PFSK-1 (cell line): Measurements from ENCODE around the gene TERT.

Source experiments
- FOXP2 ChIP-seq: optimal IDR thresholded peaks from 2 replicates; pipeline ENCODE3; 2011; ENCODE audit warnings: borderline replicate concordance, control low read depth, inconsistent platforms; ENCODE audit not compliant: insufficient read depth; ENCODE audit errors: extremely low read length, extremely low read depth
- POLR2AphosphoS5 ChIP-seq: IDR thresholded peaks from 2 replicates; pipeline ENCODE4 v1.6.1; 2012; ENCODE audit warnings: low read depth, mild to moderate bottlenecking, control low read depth, low read length, moderate library complexity
- REST ChIP-seq, 2 experiments: IDR thresholded peaks; 2 replicates each; pipeline versions ENCODE4 v1.6.1 to v1.8.0; 2011 to 2012; ENCODE audit warnings: low read depth in 2 of 2, low read length in 2 of 2, control low read depth in 1 of 2, inconsistent platforms in 1 of 2, mild to moderate bottlenecking in 1 of 2, moderate library complexity in 1 of 2; ENCODE audit not compliant: insufficient read depth in 1 of 2
- SIN3A ChIP-seq: IDR thresholded peaks from 2 replicates; pipeline ENCODE4 v1.6.1; 2012; ENCODE audit warnings: mild to moderate bottlenecking, low read length, moderate library complexity, borderline replicate concordance; ENCODE audit not compliant: insufficient read depth
- TAF1 ChIP-seq: IDR thresholded peaks from 2 replicates; pipeline ENCODE4 v1.6.1; 2012; ENCODE audit warnings: low read length, control low read depth, borderline replicate concordance; ENCODE audit not compliant: insufficient read depth

Gene TERT

GRCh38 chr5:1333986-1334385 lies 39.1 kb upstream of the TERT start:
- TF ChIP-seq REST (IDR thresholded peaks at IDR 0.05; ENCODE audit: insufficient read depth in 1 of 2, low read depth in 2 of 2, low read length in 2 of 2) (no peak), TAF1 (no peak), SIN3A (no peak), FOXP2 (no peak), POLR2AphosphoS5 (no peak)

- TF ChIP-seq REST (IDR thresholded peaks at IDR 0.05; ENCODE audit: insufficient read depth in 1 of 2, low read depth in 2 of 2, low read length in 2 of 2), result no peak
- no peak for TF ChIP-seq TAF1
- no peak for TF ChIP-seq POLR2AphosphoS5
- TF ChIP-seq SIN3A, result no peak
- no peak for TF ChIP-seq FOXP2
These were observed 37.7 kb upstream of the TERT start for GRCh38 chr5:1332461-1333001.

GRCh38 chr5:1331861-1332405 lies 37.1 kb upstream of the TERT start:
- TF ChIP-seq REST (IDR thresholded peaks at IDR 0.05; ENCODE audit: insufficient read depth in 1 of 2, low read depth in 2 of 2, low read length in 2 of 2), result no peak
- no peak for TF ChIP-seq POLR2AphosphoS5
- TF ChIP-seq SIN3A, result no peak
- TF ChIP-seq FOXP2, result no peak
- TF ChIP-seq TAF1, result no peak

- no peak for TF ChIP-seq TAF1
- no peak for TF ChIP-seq FOXP2
- TF ChIP-seq POLR2AphosphoS5, result no peak
- no peak for TF ChIP-seq SIN3A
- no peak for TF ChIP-seq REST (IDR thresholded peaks at IDR 0.05; ENCODE audit: insufficient read depth in 1 of 2, low read depth in 2 of 2, low read length in 2 of 2)
These were observed 36.3 kb upstream of the TERT start for GRCh38 chr5:1330847-1331831.
